HCT116 (cell line): ENCODE measurements around the gene SH2D2A. TPM values are rescaled to one million over a fixed set of nuclear protein-coding genes. Genes with fewer than 3 reads are reported as not detected.

Experiments used
- ATAC-seq: fragments of 200-7000 bp; cut with Tn5 transposase; 2 replicates; pipeline ENCODE4 v1.9.1; 2020; ENCODE audit warnings: mild to moderate bottlenecking, moderate library complexity
- BruUV-seq: library from RNA; stranded (reverse); fragments of 400-500 nt; replicated peaks from 2 replicates; lab custom pipeline; 2021; lab: Mats Ljungman, UMichigan
- CTCF ChIA-PET: fragments of 300-600 bp; sonication (Branson Sonifier 250); formaldehyde crosslinking; loops from one replicate; lab custom pipeline; 2021; ENCODE audit warnings: antibody characterized with exemption; lab: Charles Lee
- POLR2A ChIA-PET: fragments of 300-600, 350-600 bp; sonication (Branson Sonifier 250); formaldehyde crosslinking; loops from one replicate; lab custom pipeline; 2021; ENCODE audit warnings: antibody characterized with exemption; lab: Charles Lee
- RAD21 ChIA-PET, 2 experiments: fragments of 300-600 bp; sonication (Branson Sonifier 250); formaldehyde crosslinking; loops; one replicate each; lab custom pipeline; 2023; ENCODE audit warnings: low total read pairs in 2 of 2; ENCODE audit not compliant: uncharacterized antibody in 2 of 2, unreplicated experiment in 2 of 2, low non-redundant PET in 1 of 2; lab: Charles Lee
- DNase-seq: peaks from one replicate; pipeline ENCODE4 v3.0.0-alpha.2; 2010; ENCODE audit warnings: low read depth, low spot score
- H2AFZ ChIP-seq: fragments of 200-600 bp; shearing (Covaris generic), sonication (generic); 2 replicates; pipeline ENCODE4 v1.6.1; 2017; ENCODE audit warnings: low read depth, mixed run types, mixed read lengths, antibody characterized with exemption, low read length; ENCODE audit not compliant: poor library complexity, severe bottlenecking
- H3K27ac ChIP-seq: 2 replicates; pipeline ENCODE4 v1.5.1; 2012; ENCODE audit warnings: low read depth, low read length
- H3K27me3 ChIP-seq: fragments of 200-600 bp; sonication (generic); 2 replicates; pipeline ENCODE4 v1.6.1; 2016; ENCODE audit warnings: mixed run types, low read length, mixed read lengths; ENCODE audit not compliant: insufficient read depth
- H3K36me3 ChIP-seq, 2 experiments: fragments of 200-500 bp in 1 of 2; fragments of 200-600 bp in 1 of 2; sonication (Bioruptor generic) in 1 of 2; sonication (generic) in 1 of 2; 2 replicates each; pipeline versions ENCODE4 v1.5.1 to v1.6.1; 2014 to 2016; ENCODE audit warnings: low read length in 2 of 2, inconsistent platforms in 1 of 2, mixed read lengths in 1 of 2, mixed run types in 1 of 2; ENCODE audit not compliant: insufficient read depth in 2 of 2, control insufficient read depth in 1 of 2
- H3K4me1 ChIP-seq, 2 experiments: fragments of 200-600 bp in 1 of 2; sonication (generic) in 1 of 2; 2 replicates each; pipeline versions ENCODE4 v1.5.1 to v1.6.1; 2012 to 2017; ENCODE audit warnings: low read length in 2 of 2, inconsistent platforms in 1 of 2, mild to moderate bottlenecking in 1 of 2, mixed read lengths in 1 of 2, mixed run types in 1 of 2, moderate library complexity in 1 of 2; ENCODE audit not compliant: insufficient read depth in 2 of 2, control insufficient read depth in 1 of 2
- H3K4me2 ChIP-seq: fragments of 200-600 bp; sonication (generic); 2 replicates; pipeline ENCODE4 v1.6.1; 2017; ENCODE audit warnings: mixed run types, low read length, mixed read lengths
- H3K4me3 ChIP-seq, 2 experiments: fragments of 200-600 bp in 1 of 2; sonication (generic) in 1 of 2; replicated peaks in 1 of 2; 2 replicates each; pipeline ENCODE4 v1.5.1; 2011 to 2016; ENCODE audit warnings: low read length in 2 of 2, control low read depth in 1 of 2, low read depth in 1 of 2, mild to moderate bottlenecking in 1 of 2, mixed read lengths in 1 of 2, mixed run types in 1 of 2
- H3K79me2 ChIP-seq: fragments of 200-600 bp; sonication (generic); 2 replicates; pipeline ENCODE4 v1.6.1; 2017; ENCODE audit warnings: mild to moderate bottlenecking, mixed run types, low read length, moderate library complexity, mixed read lengths; ENCODE audit not compliant: insufficient read depth
- H3K9ac ChIP-seq: fragments of 200-600 bp; sonication (generic); 2 replicates; pipeline ENCODE4 v1.6.1; 2016; ENCODE audit warnings: low read length, mixed read lengths
- H3K9me2 ChIP-seq: fragments of 200-600 bp; sonication (generic), shearing (Covaris generic); 2 replicates; pipeline ENCODE4 v1.6.1; 2017; ENCODE audit warnings: mixed run types, mild to moderate bottlenecking, moderate library complexity; ENCODE audit not compliant: insufficient read depth
- H3K9me3 ChIP-seq, 2 experiments: fragments of 200-500 bp in 1 of 2; fragments of 200-600 bp in 1 of 2; sonication (Bioruptor generic) in 1 of 2; sonication (generic) in 1 of 2; 2 replicates each; pipeline ENCODE4 v1.6.1; 2014 to 2017; ENCODE audit warnings: low read length in 2 of 2, mixed read lengths in 2 of 2, inconsistent platforms in 1 of 2, low read depth in 1 of 2, mild to moderate bottlenecking in 1 of 2, mixed run types in 1 of 2, moderate library complexity in 1 of 2; ENCODE audit not compliant: control insufficient read depth in 1 of 2, insufficient read depth in 1 of 2
- H4K20me1 ChIP-seq: fragments of 200-600 bp; sonication (generic), shearing (Covaris generic); 2 replicates; pipeline ENCODE4 v1.6.1; 2017; ENCODE audit warnings: mixed run types, mild to moderate bottlenecking, moderate library complexity; ENCODE audit not compliant: insufficient read depth
- ATF3 ChIP-seq: IDR thresholded peaks from 2 replicates; pipeline ENCODE4 v1.6.1; 2012
- CTCF ChIP-seq, 3 experiments: fragments of 200-600 bp in 1 of 3; sonication (generic) in 1 of 3; IDR thresholded peaks in 2 of 3; conservative IDR thresholded peaks in 1 of 3; 2 replicates each; pipeline ENCODE4 v1.5.1; 2012 to 2017; ENCODE audit warnings: low read depth in 2 of 3, low read length in 2 of 3, antibody characterized with exemption in 1 of 3, borderline replicate concordance in 1 of 3, control low read depth in 1 of 3, mild to moderate bottlenecking in 1 of 3, mixed read lengths in 1 of 3, mixed run types in 1 of 3, moderate library complexity in 1 of 3; ENCODE audit not compliant: insufficient read depth in 1 of 3
- ELF1 ChIP-seq: IDR thresholded peaks from 2 replicates; pipeline ENCODE4 v1.6.1; 2012; ENCODE audit warnings: low read depth, borderline replicate concordance
- EZH2 ChIP-seq: fragments of 200-600 bp; sonication (generic); IDR thresholded peaks from 2 replicates; pipeline ENCODE4 v1.6.1; 2017; ENCODE audit warnings: antibody characterized with exemption, mixed run types
- JUND ChIP-seq: IDR thresholded peaks from 2 replicates; pipeline ENCODE4 v1.6.1; 2012
- POLR2AphosphoS5 ChIP-seq: IDR thresholded peaks from 2 replicates; pipeline ENCODE4 v1.6.1; 2011; ENCODE audit warnings: mild to moderate bottlenecking, low read depth, low read length, moderate library complexity
- RAD21 ChIP-seq: IDR thresholded peaks from 2 replicates; pipeline ENCODE4 v1.6.1; 2012; ENCODE audit warnings: low read depth, mild to moderate bottlenecking
- REST ChIP-seq: IDR thresholded peaks from 2 replicates; pipeline ENCODE4 v1.6.1; 2012; ENCODE audit warnings: low read depth
- SRF ChIP-seq: IDR thresholded peaks from 2 replicates; pipeline ENCODE4 v1.6.1; 2012; ENCODE audit warnings: low read depth
- TCF7L2 ChIP-seq: IDR thresholded peaks from 2 replicates; pipeline ENCODE4 v1.7.0; 2011; ENCODE audit warnings: borderline replicate concordance, inconsistent platforms; ENCODE audit not compliant: insufficient read depth, insufficient read length; ENCODE audit errors: extremely low read depth
- ZBTB33 ChIP-seq: IDR thresholded peaks from 2 replicates; pipeline ENCODE4 v1.6.1; 2011; ENCODE audit warnings: mild to moderate bottlenecking, low read length, moderate library complexity; ENCODE audit not compliant: insufficient replicate concordance; ENCODE audit errors: extremely low read depth
- ZFX ChIP-seq: fragments of 450-650 bp; IDR thresholded peaks from 2 replicates; pipeline ENCODE4 v1.6.1; 2017
- intact Hi-C: fragments of 100-400 bp; cut with micrococcal nuclease; formaldehyde crosslinking; loops from 2 replicates; pipeline ENCODE4 v1.10.0; 2022
- total RNA-seq: library from RNA; stranded (reverse); gene quantifications from one replicate; pipeline ENCODE4 v1.2.1, GENCODE V29; 2021; ENCODE audit not compliant: unreplicated experiment

The SH2D2A gene
- total RNA-seq, 1 experiment from 2014 or later, result 4.8 TPM

GRCh38 chr1:156772728-156773497, 43.7 kb downstream of the SH2D2A start (continued):
- TF ChIP-seq ZBTB33 (no peak), CTCF (IDR thresholded peaks at IDR 0.05 in 2 of 3, conservative IDR thresholded peaks at IDR 0.05 in 1 of 3; ENCODE audit: borderline replicate concordance in 1 of 3, insufficient read depth in 1 of 3, low read depth in 2 of 3, low read length in 2 of 3) (no peak)

GRCh38 chr1:156772222-156772621, 44.4 kb downstream of the SH2D2A start:
- ChIA-PET POLR2A (interaction anchor here (0.6 kb wide), 1 partner anchor 20 kb away, joined by 6 read pairs; no protein-coding TSS in a partner anchor), CTCF (interaction anchor here (1.5 to 6.4 kb wide), 3 partner anchors 42 to 156 kb away, joined by 4 to 51 read pairs (median 4); partner anchors contain the start of genes ISG20L2 and METTL25B), RAD21 (no interaction called here)
- H3K9ac ChIP-seq, result no peak overlapping the region
- DNase-seq (no peak), ATAC-seq (no peak)
- H3K4me2 ChIP-seq, result no peak overlapping the region
- no peaks in the 10 kb centered on the region for H3K9me2 ChIP-seq
- H3K9me3 ChIP-seq, result no peaks in the 10 kb centered on the region
- H3K36me3 ChIP-seq, result peaks cover 5 to 22% of the 10 kb centered on the region in 2 experiments; a peak in 2 of 4 replicates
- no TSS peak for BruUV-seq
- no peak overlapping the region for H3K27ac ChIP-seq
- H3K4me3 ChIP-seq, result no peak overlapping the region
- no peak overlapping the region for H2AFZ ChIP-seq
- peaks cover 96% of the 10 kb centered on the region for H3K79me2 ChIP-seq
- no peaks in the 10 kb centered on the region for H4K20me1 ChIP-seq
- H3K4me1 ChIP-seq, result peaks cover 7 to 12% of the 10 kb centered on the region in 2 experiments
- no peaks in the 10 kb centered on the region for H3K27me3 ChIP-seq
- intact Hi-C loops, result no loop called here
- TF ChIP-seq POLR2AphosphoS5 (no peak), ZFX (no peak), SRF (no peak), EZH2 (no peak), REST (no peak), ATF3 (no peak), ELF1 (no peak), ZBTB33 (no peak), JUND (no peak), RAD21 (no peak), TCF7L2 (no peak)
